K562 (cell line): ENCODE results near the gene FBN3. TPM values are rescaled to one million over a fixed set of nuclear protein-coding genes. Genes with fewer than 3 reads are reported as not detected.
"Not testable (repeated sequence)": the region's sequence is repeated elsewhere in the genome, so short reads cannot be mapped to it uniquely, and the experiment has no call there.

Experiments
- ATF1 ChIP-seq, 2 experiments: fragments of 450-650 bp in 1 of 2; IDR thresholded peaks; 2 replicates each; pipeline ENCODE4 v1.6.1; 2016; ENCODE audit warnings: missing compliant biosample characterization in 1 of 2, missing genetic modification characterization in 1 of 2
- ATF3 ChIP-seq, 2 experiments: fragments of 450-650 bp in 1 of 2; sonication (generic) in 1 of 2; formaldehyde crosslinking in 1 of 2; IDR thresholded peaks in 1 of 2; conservative IDR thresholded peaks in 1 of 2; 2 replicates each; pipeline versions ENCODE4 v1.6.1 to v1.8.1; 2016 to 2023; ENCODE audit warnings: mild to moderate bottlenecking in 2 of 2, moderate library complexity in 2 of 2, inconsistent platforms in 1 of 2, missing genetic modification reagents in 1 of 2
- CUX1 ChIP-seq: fragments of 200-800 bp; sonication (Bioruptor generic); IDR thresholded peaks from 2 replicates; pipeline ENCODE4 v1.6.1; 2016; ENCODE audit warnings: missing genetic modification characterization, missing compliant biosample characterization
- DIDO1 ChIP-seq: fragments of 450-650 bp; IDR thresholded peaks from 2 replicates; pipeline ENCODE4 v1.6.1; 2016; ENCODE audit warnings: low read depth, missing biosample characterization, missing genetic modification characterization
- EP300 ChIP-seq: IDR thresholded peaks from 2 replicates; pipeline ENCODE4 v1.6.1; 2012; ENCODE audit warnings: low read length, improper control_type of control experiment
- FOXJ2 ChIP-seq: fragments of 200-800 bp; sonication (Bioruptor generic); IDR thresholded peaks from 2 replicates; pipeline ENCODE4 v1.6.1; 2016; ENCODE audit warnings: missing genetic modification characterization, missing compliant biosample characterization
- GTF2E2 ChIP-seq: fragments of 200-800 bp; sonication (Bioruptor generic); IDR thresholded peaks from 2 replicates; pipeline ENCODE4 v1.6.1; 2016; ENCODE audit warnings: missing genetic modification characterization, missing compliant biosample characterization
- MEIS2 ChIP-seq: fragments of 450-650 bp; IDR thresholded peaks from 2 replicates; pipeline ENCODE4 v1.6.1; 2014; ENCODE audit warnings: mild to moderate bottlenecking; ENCODE audit not compliant: partially characterized antibody
- MIER1 ChIP-seq: fragments of 450-650 bp; IDR thresholded peaks from 2 replicates; pipeline ENCODE4 v1.6.1; 2016; ENCODE audit warnings: antibody characterized with exemption, mild to moderate bottlenecking, low read depth
- NFIC ChIP-seq: fragments of 450-650 bp; IDR thresholded peaks from 2 replicates; pipeline ENCODE4 v1.6.1; 2017; ENCODE audit warnings: mild to moderate bottlenecking, inconsistent platforms
- SMARCA4 ChIP-seq: fragments of 450-650 bp; IDR thresholded peaks from 2 replicates; pipeline ENCODE4 v1.6.1; 2016
- TAL1 ChIP-seq: fragments of 450-650 bp; IDR thresholded peaks from 2 replicates; pipeline ENCODE4 v1.6.1; 2016; ENCODE audit warnings: mild to moderate bottlenecking
- ZBTB12 ChIP-seq: fragments of 250-450 bp; sonication (Bioruptor Pico); IDR thresholded peaks from 2 replicates; pipeline ENCODE4 v1.4.0; 2020
- ZFX ChIP-seq: sonication (generic); formaldehyde crosslinking; IDR thresholded peaks from 2 replicates; pipeline ENCODE4 v1.8.0; 2022; ENCODE audit warnings: mild to moderate bottlenecking, missing genetic modification reagents, moderate library complexity
- polyA plus RNA-seq, 8 experiments: library from polyadenylated mRNA; depleted of rRNA in 4 of 8; stranded (reverse) in 5 of 8; unstranded in 3 of 8; fragments of >200 nt; fragmentation: Nextera tagmentation in 2 of 8; fragmentation: Illumina TruSeq in 1 of 8; extraction: Ambion mirVana in 2 of 8; extraction: Trizol in 1 of 8; gene quantifications; 2 replicates each; pipeline versions ENCODE4 v1.2.1 to v1.2.3, GENCODE V29; 2011 to 2014; ENCODE audit warnings: inconsistent platforms in 1 of 8, missing spikeins in 1 of 8
- total RNA-seq, 7 experiments: library from RNA; depleted of rRNA in 6 of 7; stranded (reverse); fragments of >200 nt in 6 of 7; fragmentation: Illumina TruSeq in 2 of 7; extraction: Trizol in 2 of 7; gene quantifications; 2 replicates each; pipeline versions ENCODE4 v1.2.1 to v1.2.3, GENCODE V29; 2011 to 2021; ENCODE audit warnings: low replicate concordance in 1 of 7

The FBN3 gene
- total and polyA plus RNA-seq, 9 of the 15 experiments (the other 6 are each of a cell fraction or from before 2014, with no cell fraction given): under 0.01 to 0.29 (median 0.01) TPM; not detected in 4

- TF ChIP-seq CUX1 (CRISPR knock-in tag): peak; percentile 16; the same call in 1 of the 2 replicates
- peak; percentile 98 for TF ChIP-seq SMARCA4
- peak; percentile 70 for TF ChIP-seq MEIS2
- 0 out of 2 replicates have a peak, but pooled peaks have one; percentile 16 for TF ChIP-seq ATF3 (IDR thresholded peaks at IDR 0.05)
- peak; percentile 48; the same call in 1 of the 2 replicates for TF ChIP-seq ATF3 (CRISPR knock-in tag; conservative IDR thresholded peaks at IDR 0.05)
- TF ChIP-seq NFIC: peak; percentile 98
- TF ChIP-seq ZBTB12 (CRISPR knock-in tag): peak; percentile 39; the same call in 1 of the 2 replicates
- TF ChIP-seq TAL1: peak; percentile 98
- peak; percentile 43; the same call in 1 of the 2 replicates for TF ChIP-seq ZFX (CRISPR knock-in tag)
- peak; percentile 64 for TF ChIP-seq FOXJ2 (tag)
- peak; percentile 93 for TF ChIP-seq EP300
- 0 out of 2 replicates have a peak, but pooled peaks have one; percentile 26 for TF ChIP-seq DIDO1 (tag)
- not testable (repeated sequence) for TF ChIP-seq ATF1 (CRISPR knock-in tag; IDR thresholded peaks at IDR 0.05)
- peak; percentile 74 for TF ChIP-seq ATF1 (tag; IDR thresholded peaks at IDR 0.05)
- peak; percentile 70; the same call in 1 of the 2 replicates for TF ChIP-seq GTF2E2 (tag)
- TF ChIP-seq MIER1: peak; percentile 46; the same call in 1 of the 2 replicates
Measured at GRCh38 chr19:8033287-8034177, 115.9 kb downstream of the FBN3 start (continued).
